GM12872 (cell line): ENCODE measurements around the gene PGAP2.
A peak's percentile ranks its signal among the peaks of the same experiment; 100 is the strongest.

Experiments
- CTCF ChIP-seq: IDR thresholded peaks from 3 replicates; pipeline ENCODE4 v1.5.1; 2011; ENCODE audit warnings: low read depth, mild to moderate bottlenecking, low read length, moderate library complexity; ENCODE audit not compliant: insufficient read depth

The PGAP2 gene

GRCh38 chr11:3823762-3824506 is 15.6 kb downstream of the PGAP2 start:
- TF ChIP-seq CTCF = no peak

- TF ChIP-seq CTCF = peak; percentile 97
Measured at GRCh38 chr11:3824714-3825472, 16.5 kb downstream of the PGAP2 start.

GRCh38 chr11:3825473-3826154 is 17.3 kb downstream of the PGAP2 start:
- TF ChIP-seq CTCF = no peak

GRCh38 chr11:3826721-3827120 is 18.4 kb downstream of the PGAP2 start:
- TF ChIP-seq CTCF = no peak

GRCh38 chr11:3827434-3828186 is 19.2 kb downstream of the PGAP2 start:
- TF ChIP-seq CTCF = no peak

GRCh38 chr11:3830088-3830487 is 21.7 kb downstream of the PGAP2 start:
- no peak for TF ChIP-seq CTCF

GRCh38 chr11:3830730-3831129 is 22.4 kb downstream of the PGAP2 start:
- no peak for TF ChIP-seq CTCF
